Dendritic cell treated with granulocyte-macrophage colony-stimulating factor and Interleukin-4, amounts not matched to agents 40 ng/mL and 50 ng/mL, for 4 days (primary cell): ENCODE data around the gene DLL1.

Experiments
- H3K27ac Mint-ChIP-seq: one replicate; pipeline ENCODE4 v1.8.0; 2022; ENCODE audit warnings: mild to moderate bottlenecking, mixed read lengths
- H3K27me3 Mint-ChIP-seq: one replicate; pipeline ENCODE4 v1.8.0; 2022; ENCODE audit warnings: mild to moderate bottlenecking, mixed read lengths
- H3K36me3 Mint-ChIP-seq: one replicate; pipeline ENCODE4 v1.8.0; 2022; ENCODE audit warnings: low read depth, mixed read lengths
- H3K4me1 Mint-ChIP-seq: one replicate; pipeline ENCODE4 v1.8.0; 2022; ENCODE audit warnings: low read depth, mixed read lengths
- H3K4me3 Mint-ChIP-seq: one replicate; pipeline ENCODE4 v1.8.0; 2022; ENCODE audit warnings: mild to moderate bottlenecking, moderate library complexity, mixed read lengths
- H3K9me3 Mint-ChIP-seq: one replicate; pipeline ENCODE4 v1.8.0; 2022; ENCODE audit warnings: mixed read lengths
- intact Hi-C: fragments of 100-400 bp; cut with micrococcal nuclease; formaldehyde crosslinking; loops from one replicate; pipeline ENCODE4 v1.15.0; 2022

DLL1 gene

DNA sequence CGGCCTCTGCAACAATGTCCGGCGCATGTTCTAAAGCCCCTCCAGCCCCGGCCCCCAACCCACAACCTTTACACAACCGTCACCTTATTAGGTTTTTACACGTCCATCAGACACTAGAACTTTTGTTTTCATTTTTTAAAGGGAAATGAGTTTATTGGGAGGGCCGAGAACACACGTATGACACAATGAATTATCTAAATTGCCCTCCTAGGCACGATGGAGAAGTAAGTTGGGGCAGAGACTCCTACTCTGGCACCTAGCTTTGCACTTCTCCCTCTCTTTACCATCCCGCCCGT is 1.2 kb upstream of the DLL1 start:
- intact Hi-C loops = loop anchor here (2.0 to 10.0 kb wide), 2 partner anchors 15 to 297 kb away; partner anchors contain the start of gene FAM120B
- H3K27ac Mint-ChIP-seq = no peak overlapping the region

DNA sequence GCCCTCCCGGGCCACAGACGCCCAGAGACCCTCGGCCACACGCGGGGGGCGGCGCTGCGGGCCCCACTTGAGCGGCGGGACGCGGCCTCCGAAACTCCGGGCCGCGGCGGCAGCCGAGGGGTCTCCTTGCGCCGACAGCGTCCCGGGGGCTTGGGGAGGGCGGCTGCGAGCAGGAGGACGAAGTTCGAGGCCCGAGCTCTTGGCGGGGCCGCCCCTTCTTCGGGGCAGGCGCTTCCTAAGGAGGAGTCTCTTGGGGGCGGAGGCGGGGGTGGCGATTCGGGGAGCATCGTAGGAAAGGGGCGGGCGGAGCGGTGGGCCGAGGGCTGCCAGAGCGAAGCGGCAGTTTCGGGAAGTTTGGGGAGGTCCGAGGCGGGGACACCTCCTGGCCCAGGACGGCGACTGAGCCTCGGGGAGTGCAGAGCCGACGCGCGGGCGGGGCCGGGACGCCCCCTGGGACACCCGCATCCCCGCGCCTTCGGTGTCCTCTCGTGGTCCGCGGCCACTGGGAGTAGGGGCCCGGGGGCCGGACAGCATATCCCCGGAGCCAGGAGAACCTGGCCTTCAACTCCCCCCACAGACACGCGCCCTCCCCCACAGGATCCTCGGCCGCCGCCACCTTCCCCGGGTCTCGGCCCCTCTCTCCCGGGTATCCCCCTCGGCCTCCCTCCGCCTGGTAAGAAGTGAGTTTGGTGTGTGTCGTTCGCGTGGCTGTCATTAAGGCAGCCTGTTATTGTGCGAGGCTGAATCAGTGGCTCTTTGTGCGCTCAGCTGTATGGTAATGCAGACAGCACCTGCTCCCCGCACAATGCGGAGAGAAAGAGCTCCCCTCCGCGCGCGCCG is 613 bp upstream of the DLL1 start:
- intact Hi-C loops = loop anchor here (2.0 to 10.0 kb wide), 2 partner anchors 15 to 297 kb away; partner anchors contain the start of gene FAM120B
- Mint-ChIP-seq H3K27ac (no peak overlapping the region), H3K4me3 (peak overlapping the region; percentile 68), H3K36me3 (peaks cover 5% of the 10 kb centered on the region), H3K4me1 (peaks cover 71% of the 10 kb centered on the region), H3K27me3 (peaks cover 94% of the 10 kb centered on the region), H3K9me3 (no peaks in the 10 kb centered on the region)

More for the DNA sequence above, 1.2 kb upstream of the DLL1 start:
- Mint-ChIP-seq H3K36me3 (peaks cover 5% of the 10 kb centered on the region), H3K4me1 (peaks cover 71% of the 10 kb centered on the region), H3K9me3 (no peaks in the 10 kb centered on the region), H3K4me3 (peak overlapping the region; percentile 68), H3K27me3 (peaks cover 93% of the 10 kb centered on the region)

DNA sequence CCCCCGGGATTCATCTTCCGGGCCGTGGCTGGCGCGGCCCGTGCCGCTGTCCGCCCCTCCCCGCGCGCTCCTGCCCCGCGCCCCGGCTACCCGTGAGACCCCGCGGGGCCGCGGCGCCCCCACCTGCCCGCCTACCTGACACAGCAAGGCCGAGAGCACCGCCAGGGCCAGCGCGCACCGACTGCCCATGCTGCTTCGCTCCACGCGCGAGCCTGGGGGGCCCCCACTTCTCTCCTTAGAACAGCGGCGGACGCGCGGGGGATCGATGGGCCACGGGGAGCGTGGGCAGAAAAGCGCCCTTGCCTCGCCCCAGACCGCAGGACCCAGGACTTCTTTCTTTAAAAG is 955 bp downstream of the DLL1 start:
- H3K4me1 Mint-ChIP-seq = peaks cover 58% of the 10 kb centered on the region
- peak overlapping the region; percentile 90 for H3K4me3 Mint-ChIP-seq
- peaks cover 5% of the 10 kb centered on the region for H3K36me3 Mint-ChIP-seq
- intact Hi-C loops = loop anchor here (10.0 kb wide), 1 partner anchor 295 kb away; no protein-coding TSS in a partner anchor
- H3K9me3 Mint-ChIP-seq = no peaks in the 10 kb centered on the region
- H3K27ac Mint-ChIP-seq = peak overlapping the region; percentile 12
- H3K27me3 Mint-ChIP-seq = peaks cover 97% of the 10 kb centered on the region

DNA sequence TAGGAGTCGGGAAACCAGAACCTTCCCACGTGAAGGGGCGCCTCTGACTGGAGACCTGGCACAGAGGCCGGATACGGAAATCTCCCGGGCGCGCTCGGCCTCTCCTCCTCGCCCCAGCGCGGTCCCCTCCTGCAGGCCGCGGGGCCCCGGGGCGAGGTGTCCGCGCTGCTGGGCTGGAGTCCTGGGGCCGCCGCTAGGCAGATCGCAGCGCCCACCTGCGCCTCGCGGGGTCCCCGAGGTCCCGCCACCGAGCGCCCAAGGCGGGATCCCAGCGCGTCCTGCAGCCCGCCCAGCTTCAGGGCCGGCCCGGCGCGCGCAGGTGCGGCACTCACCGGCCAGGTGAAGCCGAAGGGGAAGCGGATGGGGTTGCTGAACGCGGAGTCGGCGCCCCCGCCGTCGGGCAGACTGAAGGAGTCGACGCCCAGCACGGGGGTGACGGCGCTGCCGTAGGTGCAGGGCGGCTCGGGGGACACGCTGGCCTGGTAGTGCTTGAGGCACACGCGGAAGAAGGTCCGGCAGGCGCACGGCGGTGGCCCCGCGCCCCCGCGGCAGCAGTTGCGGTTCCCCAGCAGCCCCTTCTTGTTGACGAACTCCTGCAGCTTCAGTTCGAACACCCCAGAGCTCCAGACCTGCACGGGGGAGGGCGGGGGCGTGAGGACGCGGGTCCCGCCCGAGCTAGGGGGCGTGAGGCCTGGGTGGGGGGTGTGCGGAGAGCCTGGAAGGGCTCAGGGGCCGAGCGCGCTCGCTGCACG is 1.5 kb downstream of the DLL1 start:
- peaks cover 95% of the 10 kb centered on the region for H3K27me3 Mint-ChIP-seq
- H3K9me3 Mint-ChIP-seq = no peaks in the 10 kb centered on the region
- intact Hi-C loops = no loop called here
- peaks cover 57% of the 10 kb centered on the region for H3K4me1 Mint-ChIP-seq
- no peak overlapping the region for H3K27ac Mint-ChIP-seq
- peaks cover 5% of the 10 kb centered on the region for H3K36me3 Mint-ChIP-seq
- peak overlapping the region; percentile 90 for H3K4me3 Mint-ChIP-seq

DNA sequence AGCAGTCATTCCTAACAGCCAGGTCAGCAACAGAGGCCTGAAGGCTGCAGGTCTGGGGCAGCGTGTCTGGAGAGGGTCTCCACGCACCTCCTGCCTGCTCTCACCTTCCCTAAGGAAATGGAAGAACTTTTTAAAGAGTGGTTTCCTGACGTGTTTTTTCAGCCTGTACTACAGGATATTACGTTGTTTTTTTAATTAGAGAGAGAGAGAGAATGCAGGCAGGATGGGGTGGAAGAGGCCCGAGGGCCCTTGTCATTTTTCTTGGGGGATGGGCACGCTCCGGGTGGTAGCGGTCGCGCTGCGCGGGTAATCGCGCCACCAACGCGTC is 2.1 kb downstream of the DLL1 start:
- Mint-ChIP-seq H3K9me3 (no peaks in the 10 kb centered on the region), H3K27ac (no peak overlapping the region), H3K4me1 (peaks cover 52% of the 10 kb centered on the region), H3K36me3 (peaks cover 5% of the 10 kb centered on the region), H3K27me3 (peaks cover 91% of the 10 kb centered on the region), H3K4me3 (peak overlapping the region; percentile 90)
- intact Hi-C loops = no loop called here

DNA sequence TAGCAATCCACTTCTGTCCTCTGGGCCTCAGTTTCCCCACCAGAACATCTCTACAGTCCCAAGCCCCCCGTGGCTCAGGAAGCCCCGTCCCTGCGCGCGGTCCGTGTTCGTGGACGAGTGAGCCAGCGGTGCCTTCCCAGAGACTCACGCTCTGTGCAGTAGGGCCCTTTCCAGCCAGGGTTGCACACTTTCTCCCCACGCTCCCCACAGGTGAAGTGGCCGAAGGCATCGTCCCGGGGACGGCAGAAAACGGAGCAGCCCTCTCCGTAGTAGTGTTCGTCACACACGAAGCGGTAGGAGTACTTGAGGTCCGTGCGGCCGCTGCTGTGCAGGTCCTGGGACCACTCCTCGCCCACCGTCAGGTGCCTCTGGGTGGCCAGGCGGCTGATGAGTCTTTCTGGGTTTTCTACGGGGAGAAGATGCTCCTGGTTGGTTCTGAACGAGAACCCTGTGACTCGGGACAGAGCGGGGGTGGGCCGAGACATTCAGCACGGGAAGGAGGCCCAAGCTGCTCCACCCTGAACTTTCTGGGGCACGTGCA is 2.7 kb downstream of the DLL1 start:
- intact Hi-C loops = no loop called here
- peaks cover 85% of the 10 kb centered on the region for H3K27me3 Mint-ChIP-seq
- H3K9me3 Mint-ChIP-seq = no peaks in the 10 kb centered on the region
- H3K27ac Mint-ChIP-seq = no peak overlapping the region
- peaks cover 5% of the 10 kb centered on the region for H3K36me3 Mint-ChIP-seq
- peaks cover 45% of the 10 kb centered on the region for H3K4me1 Mint-ChIP-seq
- no peak overlapping the region for H3K4me3 Mint-ChIP-seq

DNA sequence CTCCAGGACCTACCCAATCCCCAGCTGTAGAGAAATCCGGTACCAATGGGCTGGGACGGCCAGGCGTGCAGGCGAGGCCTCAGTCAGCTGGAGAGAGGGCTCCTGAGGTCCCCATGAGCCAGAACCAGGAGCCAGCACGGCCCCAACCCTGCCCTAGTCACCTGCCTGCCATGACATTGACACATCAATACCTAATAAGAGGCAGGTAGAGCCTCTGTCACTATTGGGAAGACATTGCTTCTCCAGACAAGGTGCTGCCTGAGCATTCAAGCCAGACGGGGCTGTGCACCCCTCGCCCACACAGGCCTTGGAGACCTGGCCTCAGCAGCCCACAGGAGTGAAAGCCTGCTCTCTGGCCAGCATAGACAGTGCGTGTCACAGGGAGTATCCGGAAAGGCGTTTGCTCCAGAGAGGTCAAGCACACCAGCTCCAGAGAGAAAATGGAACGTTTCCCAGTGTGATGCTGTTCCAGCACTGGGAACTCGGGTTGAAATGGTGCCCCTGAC is 3.5 kb downstream of the DLL1 start:
- Mint-ChIP-seq H3K4me3 (no peak overlapping the region), H3K4me1 (peaks cover 38% of the 10 kb centered on the region), H3K27me3 (peaks cover 77% of the 10 kb centered on the region), H3K9me3 (no peaks in the 10 kb centered on the region), H3K36me3 (peaks cover 5% of the 10 kb centered on the region), H3K27ac (no peak overlapping the region)
- intact Hi-C loops = no loop called here

DNA sequence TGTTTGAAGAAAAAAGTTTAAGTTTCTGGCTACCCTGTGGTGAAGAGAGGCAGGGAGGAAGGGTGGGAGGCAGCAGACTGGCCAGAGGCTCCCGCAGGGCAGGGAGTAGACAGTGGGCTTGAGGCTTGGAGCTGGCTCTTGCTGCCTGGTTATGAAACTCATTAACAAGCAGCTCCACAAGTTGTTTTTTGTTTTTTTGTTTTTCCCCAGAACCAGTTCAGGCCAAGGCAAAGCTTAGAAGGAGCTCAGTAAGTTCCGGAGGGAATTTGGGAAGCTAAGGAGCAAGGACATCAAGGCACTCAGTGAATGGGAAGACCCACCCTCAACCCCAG is 4.0 kb downstream of the DLL1 start:
- H3K9me3 Mint-ChIP-seq = no peaks in the 10 kb centered on the region
- peaks cover 73% of the 10 kb centered on the region for H3K27me3 Mint-ChIP-seq
- no peak overlapping the region for H3K4me3 Mint-ChIP-seq
- H3K36me3 Mint-ChIP-seq = peaks cover 5% of the 10 kb centered on the region
- no peak overlapping the region for H3K27ac Mint-ChIP-seq
- H3K4me1 Mint-ChIP-seq = peaks cover 32% of the 10 kb centered on the region
- intact Hi-C loops = no loop called here

DNA sequence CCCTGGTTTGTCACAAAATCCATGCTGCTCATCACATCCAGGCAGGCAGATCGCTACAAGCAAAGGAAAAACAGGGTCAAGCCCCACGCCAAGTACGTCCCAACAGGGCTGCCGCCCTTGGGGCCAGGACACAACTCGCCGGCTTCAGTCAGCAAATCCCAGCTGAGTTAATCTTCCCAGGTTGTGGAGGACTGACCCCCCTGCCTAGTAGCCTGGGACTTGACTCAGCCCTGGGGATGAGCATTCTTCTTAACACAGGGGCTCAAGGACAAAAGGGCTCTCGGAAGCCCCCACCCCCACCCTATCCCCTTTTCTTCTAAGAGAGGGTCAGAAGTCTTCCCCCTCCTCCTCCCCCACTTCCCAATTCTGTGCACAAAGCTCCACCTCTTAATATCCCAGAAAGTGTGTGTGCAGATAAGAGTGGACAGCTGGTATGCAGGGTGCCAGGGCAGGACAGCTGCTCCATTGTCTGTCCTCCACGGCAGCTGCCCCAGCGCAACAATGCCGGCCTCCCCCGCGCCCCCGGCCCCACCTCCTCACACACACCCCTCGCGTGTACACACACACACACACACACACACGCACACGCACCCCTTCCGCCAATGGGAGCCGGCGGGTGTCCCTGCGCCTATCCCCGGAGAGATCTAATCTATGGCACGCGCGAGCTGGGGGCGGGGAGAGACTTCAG is 4.5 kb downstream of the DLL1 start:
- Mint-ChIP-seq H3K36me3 (peaks cover 5% of the 10 kb centered on the region), H3K4me3 (no peak overlapping the region), H3K4me1 (peaks cover 27% of the 10 kb centered on the region), H3K9me3 (no peaks in the 10 kb centered on the region), H3K27ac (no peak overlapping the region), H3K27me3 (peaks cover 73% of the 10 kb centered on the region)
- intact Hi-C loops = no loop called here

DNA sequence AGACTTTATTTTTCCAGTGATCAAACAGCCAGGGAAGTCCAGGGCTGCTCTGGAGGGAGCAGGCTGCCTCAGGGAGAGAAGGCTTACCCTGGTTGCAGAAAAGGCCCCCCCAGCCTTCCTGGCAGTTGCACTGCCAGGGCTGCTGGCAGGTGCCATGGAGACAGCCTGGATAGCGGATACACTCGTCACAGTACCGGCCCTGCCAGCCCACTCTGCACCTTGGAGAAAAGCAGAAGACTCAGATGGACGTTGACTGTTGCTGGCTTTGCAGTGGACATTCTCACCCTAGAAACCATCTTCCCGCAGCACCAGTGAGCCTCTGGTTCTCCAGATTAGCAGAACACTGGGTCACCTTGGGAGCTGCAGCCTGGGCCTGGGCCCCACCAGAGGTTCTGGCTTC is 5.4 kb downstream of the DLL1 start:
- intact Hi-C loops = no loop called here
- peaks cover 5% of the 10 kb centered on the region for H3K36me3 Mint-ChIP-seq

DNA sequence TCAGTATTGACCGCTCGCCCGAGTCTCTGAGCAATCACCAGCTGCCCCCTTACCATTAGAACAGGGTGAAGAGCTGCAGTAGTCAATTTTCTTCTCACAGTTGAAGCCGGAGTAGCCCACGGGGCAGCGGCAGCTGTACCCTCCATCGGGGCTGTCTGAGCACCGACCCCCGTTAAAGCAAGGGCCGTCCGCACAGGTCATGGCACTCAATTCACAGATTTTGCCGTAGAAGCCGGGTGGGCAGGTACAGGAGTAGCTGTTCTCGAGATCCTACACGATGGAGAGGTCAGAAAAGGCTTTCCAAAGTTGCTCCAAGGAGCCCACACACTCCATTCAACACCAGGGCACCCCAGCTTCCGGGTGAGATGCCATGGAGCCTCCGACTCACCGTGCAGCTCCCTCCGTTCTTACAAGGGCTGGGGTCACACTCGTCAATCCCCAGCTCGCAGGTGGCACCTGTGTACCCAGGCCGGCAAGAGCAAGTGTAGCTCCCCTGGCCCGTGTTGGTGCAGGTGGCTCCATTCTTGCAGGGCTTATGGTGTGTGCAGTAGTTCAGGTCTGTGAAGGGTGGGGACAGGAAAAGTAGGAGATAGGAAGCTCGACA is 5.9 kb downstream of the DLL1 start:
- Mint-ChIP-seq H3K4me3 (no peak overlapping the region), H3K27ac (no peak overlapping the region), H3K36me3 (peaks cover under 1% of the 10 kb centered on the region), H3K4me1 (peaks cover 17% of the 10 kb centered on the region), H3K9me3 (no peaks in the 10 kb centered on the region), H3K27me3 (peaks cover 68% of the 10 kb centered on the region)
- intact Hi-C loops = no loop called here

More for the DNA sequence above, 5.4 kb downstream of the DLL1 start:
- peaks cover 22% of the 10 kb centered on the region for H3K4me1 Mint-ChIP-seq
- no peak overlapping the region for H3K27ac Mint-ChIP-seq
- no peaks in the 10 kb centered on the region for H3K9me3 Mint-ChIP-seq
- peaks cover 71% of the 10 kb centered on the region for H3K27me3 Mint-ChIP-seq
- no peak overlapping the region for H3K4me3 Mint-ChIP-seq

DNA sequence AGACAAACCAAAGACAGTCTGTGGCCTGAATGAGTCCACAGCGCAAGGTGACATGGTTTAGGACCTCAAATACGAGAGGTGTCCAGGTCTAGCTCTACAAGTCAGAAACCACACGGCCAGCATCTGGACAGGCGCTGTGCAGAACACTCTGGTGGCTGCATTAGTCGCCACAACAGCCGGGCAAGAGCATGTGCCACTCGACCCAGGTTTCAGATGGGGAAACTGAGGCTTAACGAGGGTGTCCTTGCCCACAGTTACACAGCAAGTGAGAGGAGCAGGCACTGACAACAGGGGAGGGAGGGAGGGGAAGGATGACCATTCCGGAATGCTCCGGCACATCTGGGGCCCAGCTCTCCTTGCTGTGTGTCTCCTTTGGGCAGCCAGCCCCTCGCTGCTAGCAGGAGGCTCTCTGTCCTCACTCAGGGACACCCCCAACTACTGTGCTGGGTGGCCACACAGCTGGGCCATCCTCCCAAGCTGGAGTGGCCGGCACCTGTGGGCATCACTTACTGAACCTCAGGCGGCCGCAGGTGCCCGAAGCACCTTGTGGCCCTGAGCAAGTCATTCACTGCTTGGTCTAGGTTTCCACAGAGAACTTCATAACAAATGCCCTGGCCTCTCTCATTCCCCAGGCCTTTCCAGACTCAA is 6.6 kb downstream of the DLL1 start:
- Mint-ChIP-seq H3K4me3 (no peak overlapping the region), H3K9me3 (no peaks in the 10 kb centered on the region), H3K36me3 (no peaks in the 10 kb centered on the region), H3K4me1 (peaks cover 11% of the 10 kb centered on the region), H3K27me3 (peaks cover 65% of the 10 kb centered on the region), H3K27ac (no peak overlapping the region)
- intact Hi-C loops = no loop called here
